Hepatocyte (in vitro differentiated cells): ENCODE results near the gene LIPE. TPM values are rescaled to one million over a fixed set of nuclear protein-coding genes. Genes with fewer than 3 reads are reported as not detected.
A peak's percentile ranks its signal among the peaks of the same experiment; 100 is the strongest.

Experiments used
- DNase-seq: peaks from one replicate; pipeline ENCODE4 v3.0.0-alpha.2; 2016; ENCODE audit warnings: low spot score
- H2AFZ ChIP-seq: fragments of 200-600 bp; sonication (generic); 2 replicates; pipeline ENCODE4 v1.6.0; 2016; ENCODE audit warnings: antibody characterized with exemption, mild to moderate bottlenecking
- H3K27ac ChIP-seq: fragments of 200-600 bp; sonication (generic); 2 replicates; pipeline ENCODE4 v1.5.1; 2016; ENCODE audit warnings: mild to moderate bottlenecking
- H3K27me3 ChIP-seq: fragments of 200-600 bp; sonication (generic); 2 replicates; pipeline ENCODE4 v1.6.1; 2016
- H3K36me3 ChIP-seq: fragments of 200-600 bp; sonication (generic); replicated peaks from 2 replicates; pipeline ENCODE4 v1.5.1; 2016; ENCODE audit warnings: low read depth; ENCODE audit not compliant: insufficient read depth
- H3K4me1 ChIP-seq: fragments of 200-600 bp; sonication (generic); 2 replicates; pipeline ENCODE4 v1.5.1; 2016; ENCODE audit warnings: mild to moderate bottlenecking, moderate library complexity; ENCODE audit not compliant: insufficient read depth
- H3K4me2 ChIP-seq: fragments of 200-600 bp; sonication (generic); 2 replicates; pipeline ENCODE4 v1.6.0; 2016
- H3K4me3 ChIP-seq: fragments of 200-600 bp; sonication (generic); 2 replicates; pipeline ENCODE4 v1.5.1; 2016; ENCODE audit warnings: mild to moderate bottlenecking
- H3K79me2 ChIP-seq: fragments of 200-600 bp; sonication (generic); 2 replicates; pipeline ENCODE4 v1.6.0; 2017; ENCODE audit warnings: mild to moderate bottlenecking
- H3K9me2 ChIP-seq: fragments of 200-600 bp; sonication (generic); replicated peaks from 2 replicates; pipeline ENCODE4 v1.6.0; 2017; ENCODE audit warnings: mild to moderate bottlenecking; ENCODE audit not compliant: insufficient read depth
- H3K9me3 ChIP-seq: fragments of 200-600 bp; sonication (generic); 2 replicates; pipeline ENCODE4 v1.5.1; 2016; ENCODE audit warnings: low read depth, mild to moderate bottlenecking
- H4K20me1 ChIP-seq: fragments of 200-600 bp; sonication (generic); 2 replicates; pipeline ENCODE4 v1.6.0; 2016; ENCODE audit warnings: mild to moderate bottlenecking; ENCODE audit not compliant: insufficient read depth, poor library complexity, severe bottlenecking
- CTCF ChIP-seq: fragments of 200-600 bp; sonication (generic); IDR thresholded peaks from 2 replicates; pipeline ENCODE4 v1.5.1; 2016; ENCODE audit warnings: antibody characterized with exemption, mild to moderate bottlenecking; ENCODE audit not compliant: poor library complexity
- EZH2 ChIP-seq: fragments of 200-600 bp; sonication (generic); IDR thresholded peaks from 2 replicates; pipeline ENCODE4 v1.6.1; 2016; ENCODE audit warnings: antibody characterized with exemption, mild to moderate bottlenecking, borderline replicate concordance
- EZH2phosphoT487 ChIP-seq: fragments of 200-600 bp; sonication (generic); IDR thresholded peaks from one replicate; pipeline ENCODE4 v1.6.1; 2018; ENCODE audit warnings: antibody characterized with exemption, mild to moderate bottlenecking, low read depth, moderate library complexity; ENCODE audit not compliant: unreplicated experiment, severe bottlenecking
- WGBS: methylation state at CpG from one replicate; pipeline ENCODE4 v1.1.6; 2016; ENCODE audit warnings: low lambda C conversion rate; ENCODE audit errors: missing lambda C conversion rate; 5-methylcytosine and 5-hydroxymethylcytosine counted together
- polyA plus RNA-seq: library from polyadenylated mRNA; unstranded; fragments of >200 nt; fragmentation: Nextera tagmentation; extraction: Ambion mirVana; gene quantifications from 2 replicates; pipeline ENCODE4 v1.2.1, GENCODE V29; 2016
- total RNA-seq: library from RNA; depleted of rRNA; stranded (reverse); fragments of >200 nt; gene quantifications from 2 replicates; pipeline ENCODE4 v1.2.3, GENCODE V29; 2014

The LIPE gene
- total and polyA plus RNA-seq, 2 experiments from 2014 or later = 6.4 to 7.1 TPM

- DNase-seq = no peak
- no peak for TF ChIP-seq EZH2
- TF ChIP-seq CTCF = no peak
- no peak for TF ChIP-seq EZH2phosphoT487
- Histone ChIP-seq H3K4me3 (no peak overlapping the region), H2AFZ (no peak overlapping the region), H3K9me3 (no peaks in the 10 kb centered on the region), H4K20me1 (no peaks in the 10 kb centered on the region), H3K4me2 (no peak overlapping the region), H3K27ac (no peak overlapping the region), H3K9me2 (no peaks in the 10 kb centered on the region), H3K79me2 (no peaks in the 10 kb centered on the region), H3K36me3 (no peaks in the 10 kb centered on the region), H3K4me1 (no peaks in the 10 kb centered on the region), H3K27me3 (no peaks in the 10 kb centered on the region)
- 93% methylated on average over 11 of the region's 11 CpGs for WGBS
Observed at GRCh38 chr19:42406111-42406510, 21.1 kb downstream of the LIPE start.

- no peaks in the 10 kb centered on the region for H3K9me2 ChIP-seq
- WGBS = 93% methylated on average over 10 of the region's 10 CpGs
- no peak overlapping the region for H3K4me3 ChIP-seq
- H3K27ac ChIP-seq = no peak overlapping the region
- no peak overlapping the region for H3K4me2 ChIP-seq
- no peaks in the 10 kb centered on the region for H3K9me3 ChIP-seq
- H3K79me2 ChIP-seq = no peaks in the 10 kb centered on the region
- no peak overlapping the region for H2AFZ ChIP-seq
- no peak for TF ChIP-seq EZH2
- TF ChIP-seq EZH2phosphoT487 = no peak
- no peak for TF ChIP-seq CTCF
- no peaks in the 10 kb centered on the region for H3K4me1 ChIP-seq
- H3K36me3 ChIP-seq = no peaks in the 10 kb centered on the region
- no peak for DNase-seq
- no peaks in the 10 kb centered on the region for H3K27me3 ChIP-seq
- H4K20me1 ChIP-seq = no peaks in the 10 kb centered on the region
Observed at GRCh38 chr19:42403586-42403985, 23.6 kb downstream of the LIPE start.

GRCh38 chr19:42402376-42403116 lies 24.6 kb downstream of the LIPE start:
- Histone ChIP-seq H3K4me1 (peaks cover 4% of the 10 kb centered on the region), H3K4me3 (peak overlapping the region; percentile 82), H3K9me2 (no peaks in the 10 kb centered on the region), H2AFZ (peak overlapping the region; percentile 94), H3K27ac (no peak overlapping the region), H3K4me2 (peak overlapping the region; percentile 100), H3K27me3 (no peaks in the 10 kb centered on the region), H3K36me3 (no peaks in the 10 kb centered on the region), H3K9me3 (no peaks in the 10 kb centered on the region), H4K20me1 (no peaks in the 10 kb centered on the region), H3K79me2 (peaks cover 4% of the 10 kb centered on the region)
- TF ChIP-seq EZH2phosphoT487 (no peak), EZH2 (no peak), CTCF (no peak)
- WGBS = 42% methylated on average over 30 of the region's 34 CpGs
- DNase-seq = no peak
